H9 (cell line): ENCODE measurements around the gene GRXCR2. TPM values are rescaled to one million over a fixed set of nuclear protein-coding genes. Genes with fewer than 3 reads are reported as not detected.

Source experiments
- DNase-seq: peaks from one replicate; pipeline ENCODE4 v3.0.0-alpha.2; 2017
- H2AFZ ChIP-seq: one replicate; pipeline ENCODE4 v1.6.1; 2013; ENCODE audit warnings: mild to moderate bottlenecking, low read length, control low read depth, moderate library complexity
- H2AK5ac ChIP-seq: 2 replicates; pipeline ENCODE4 v1.6.1; 2013; ENCODE audit warnings: low read length, control low read depth, mixed read lengths; ENCODE audit not compliant: insufficient read length
- H2BK120ac ChIP-seq: one replicate; pipeline ENCODE4 v1.6.1; 2013; ENCODE audit warnings: low read depth, mild to moderate bottlenecking, low read length, control low read depth, inconsistent platforms; ENCODE audit not compliant: poor library complexity, severe bottlenecking
- H2BK12ac ChIP-seq: 2 replicates; pipeline ENCODE4 v1.6.1; 2013; ENCODE audit warnings: low read length, control low read depth, mixed read lengths, low read depth; ENCODE audit not compliant: insufficient read length
- H2BK15ac ChIP-seq: 2 replicates; pipeline ENCODE4 v1.6.1; 2013; ENCODE audit warnings: low read depth, low read length, control low read depth
- H2BK20ac ChIP-seq: one replicate; pipeline ENCODE4 v1.6.1; 2013; ENCODE audit warnings: low read depth, mild to moderate bottlenecking, low read length, control low read depth, inconsistent platforms; ENCODE audit not compliant: poor library complexity, severe bottlenecking
- H2BK5ac ChIP-seq: 2 replicates; pipeline ENCODE4 v1.6.1; 2013; ENCODE audit warnings: low read length, control low read depth, mixed read lengths; ENCODE audit not compliant: insufficient read length
- H3K14ac ChIP-seq: 2 replicates; pipeline ENCODE4 v1.6.1; 2013; ENCODE audit warnings: low read length, control low read depth; ENCODE audit not compliant: insufficient read depth
- H3K18ac ChIP-seq: 2 replicates; pipeline ENCODE4 v1.6.1; 2013; ENCODE audit warnings: low read depth, mild to moderate bottlenecking, mixed read lengths, low read length, control low read depth; ENCODE audit not compliant: insufficient read length
- H3K23ac ChIP-seq: 2 replicates; pipeline ENCODE4 v1.6.1; 2013; ENCODE audit warnings: low read length, control low read depth, mixed read lengths, low read depth; ENCODE audit not compliant: insufficient read length
- H3K23me2 ChIP-seq: 2 replicates; pipeline ENCODE4 v1.6.1; 2013; ENCODE audit warnings: low read depth, mild to moderate bottlenecking, mixed read lengths, low read length, control low read depth; ENCODE audit not compliant: insufficient read length, poor library complexity, severe bottlenecking
- H3K27ac ChIP-seq: 2 replicates; pipeline ENCODE4 v1.5.1; 2013; ENCODE audit warnings: low read length, control low read depth, mixed read lengths, low read depth; ENCODE audit not compliant: insufficient read length
- H3K27me3 ChIP-seq: 2 replicates; pipeline ENCODE4 v1.6.1; 2013; ENCODE audit warnings: low read length, control low read depth, inconsistent platforms; ENCODE audit not compliant: insufficient read depth
- H3K4ac ChIP-seq: 2 replicates; pipeline ENCODE4 v1.6.1; 2013; ENCODE audit warnings: low read depth, mild to moderate bottlenecking, control low read depth, inconsistent platforms, low read length, moderate library complexity
- H3K4me1 ChIP-seq: 2 replicates; pipeline ENCODE4 v1.6.1; 2013; ENCODE audit warnings: low read length, control low read depth, inconsistent platforms; ENCODE audit not compliant: insufficient read depth
- H3K4me2 ChIP-seq: 2 replicates; pipeline ENCODE4 v1.6.1; 2013; ENCODE audit warnings: low read length, control low read depth, mixed read lengths; ENCODE audit not compliant: insufficient read length, insufficient read depth
- H3K56ac ChIP-seq: 2 replicates; pipeline ENCODE4 v1.6.1; 2013; ENCODE audit warnings: low read depth, mild to moderate bottlenecking, mixed read lengths, low read length, control low read depth; ENCODE audit not compliant: insufficient read length
- H3K79me1 ChIP-seq: 2 replicates; pipeline ENCODE4 v1.6.1; 2013; ENCODE audit warnings: low read depth, mild to moderate bottlenecking, moderate library complexity, low read length, control low read depth, inconsistent platforms; ENCODE audit not compliant: insufficient read depth, poor library complexity, severe bottlenecking
- H3K79me2 ChIP-seq: 2 replicates; pipeline ENCODE4 v1.6.1; 2013; ENCODE audit warnings: low read length, control low read depth, inconsistent platforms; ENCODE audit not compliant: insufficient read depth
- H3K9ac ChIP-seq: 2 replicates; pipeline ENCODE4 v1.6.1; 2013; ENCODE audit warnings: low read length, control low read depth, mixed read lengths; ENCODE audit not compliant: insufficient read length; ENCODE audit errors: extremely low read depth
- H3K9me3 ChIP-seq: one replicate; pipeline ENCODE4 v1.6.1; 2013; ENCODE audit warnings: low read depth, low read length, inconsistent platforms; ENCODE audit not compliant: control insufficient read depth
- H3T11ph ChIP-seq: one replicate; pipeline ENCODE4 v1.6.1; 2013; ENCODE audit warnings: mild to moderate bottlenecking, low read length, control low read depth, inconsistent platforms
- H4K20me1 ChIP-seq: one replicate; pipeline ENCODE4 v1.6.1; 2013; ENCODE audit not compliant: control insufficient read depth, insufficient read length, insufficient read depth
- H4K5ac ChIP-seq: 2 replicates; pipeline ENCODE4 v1.6.1; 2013; ENCODE audit warnings: low read depth, mild to moderate bottlenecking, mixed read lengths, low read length, control low read depth; ENCODE audit not compliant: insufficient read length
- H4K8ac ChIP-seq: replicated peaks from 2 replicates; pipeline ENCODE4 v1.6.1; 2013; ENCODE audit warnings: low read length, control low read depth, mixed read lengths, low read depth; ENCODE audit not compliant: insufficient read length
- H4K91ac ChIP-seq: 2 replicates; pipeline ENCODE4 v1.6.1; 2013; ENCODE audit warnings: low read depth, mild to moderate bottlenecking, moderate library complexity, mixed read lengths, low read length, control low read depth; ENCODE audit not compliant: insufficient read length
- H3K27ac Mint-ChIP-seq, 3 experiments: 2 replicates in 2 of 3; 3 replicates in 1 of 3; pipeline ENCODE4 v1.8.0; 2020 to 2021; ENCODE audit warnings: mixed read lengths in 3 of 3, mild to moderate bottlenecking in 1 of 3, moderate library complexity in 1 of 3
- H3K27me3 Mint-ChIP-seq: 2 replicates; pipeline ENCODE4 v1.8.0; 2021; ENCODE audit warnings: low read depth, mild to moderate bottlenecking, moderate library complexity, mixed read lengths
- H3K36me3 Mint-ChIP-seq, 3 experiments: 2 replicates in 2 of 3; 3 replicates in 1 of 3; pipeline ENCODE4 v1.8.0; 2020 to 2021; ENCODE audit warnings: low read depth in 3 of 3, mixed read lengths in 3 of 3; ENCODE audit not compliant: insufficient read depth in 1 of 3
- H3K4me1 Mint-ChIP-seq, 2 experiments: 2 replicates each; pipeline ENCODE4 v1.8.0; 2020; ENCODE audit warnings: mixed read lengths in 2 of 2
- H3K4me3 Mint-ChIP-seq, 2 experiments: 2 replicates in 1 of 2; 3 replicates in 1 of 2; pipeline ENCODE4 v1.8.0; 2020 to 2021; ENCODE audit warnings: mild to moderate bottlenecking in 2 of 2, mixed read lengths in 2 of 2, moderate library complexity in 1 of 2
- H3K9me3 Mint-ChIP-seq, 2 experiments: 2 replicates in 1 of 2; 3 replicates in 1 of 2; pipeline ENCODE4 v1.8.0; 2020; ENCODE audit warnings: mild to moderate bottlenecking in 2 of 2, mixed read lengths in 2 of 2, moderate library complexity in 1 of 2
- CTCF ChIP-seq: fragments of 200-600 bp; sonication (generic); conservative IDR thresholded peaks from 3 replicates; pipeline ENCODE4 v1.8.0; 2021; ENCODE audit warnings: antibody characterized with exemption, mild to moderate bottlenecking
- WGBS: extraction: QIAGEN DNeasy Blood & Tissue Kit; methylation state at CpG from one replicate; pipeline ENCODE4 v1.1.7; 2013; ENCODE audit warnings: missing lambda C conversion rate, low lambda C conversion rate, mixed read lengths; ENCODE audit not compliant: insufficient read length; ENCODE audit errors: extremely low coverage; 5-methylcytosine and 5-hydroxymethylcytosine counted together
- total RNA-seq: library from RNA; stranded (reverse); gene quantifications from 2 replicates; pipeline ENCODE4 v1.2.1, GENCODE V29; 2021

The GRXCR2 gene
- total RNA-seq, 1 experiment from 2014 or later, result not detected

- TF ChIP-seq CTCF, result no peak
- Histone ChIP-seq H3K14ac (no peak overlapping the region), H3K27ac (no peak overlapping the region), H2BK15ac (no peak overlapping the region), H4K20me1 (no peaks in the 10 kb centered on the region), H3K79me1 (no peaks in the 10 kb centered on the region), H3K9me3 (no peaks in the 10 kb centered on the region), H4K5ac (no peak overlapping the region), H4K8ac (no peak overlapping the region), H2AK5ac (no peak overlapping the region), H2BK5ac (no peak overlapping the region), H3K18ac (no peak overlapping the region), H3K4ac (no peak overlapping the region), H3K23ac (no peak overlapping the region), H3K4me2 (no peak overlapping the region), H4K91ac (no peak overlapping the region), H2BK20ac (no peak overlapping the region), H2AFZ (no peak overlapping the region), H2BK12ac (no peak overlapping the region), H3K79me2 (no peaks in the 10 kb centered on the region), H3K9ac (no peak overlapping the region), H3K56ac (no peak overlapping the region), H3T11ph (no peak overlapping the region), H3K23me2 (no peaks in the 10 kb centered on the region), H3K4me1 (no peaks in the 10 kb centered on the region), H3K27me3 (no peaks in the 10 kb centered on the region), H2BK120ac (no peak overlapping the region)
- DNase-seq, result no peak
- Mint-ChIP-seq H3K27ac (no peak overlapping the region), H3K9me3 (no peaks in the 10 kb centered on the region), H3K27me3 (no peaks in the 10 kb centered on the region), H3K36me3 (no peaks in the 10 kb centered on the region), H3K4me1 (0 out of 4 replicates have a peak, but pooled peaks cover 0 to 2% of the 10 kb centered on the region in 2 experiments), H3K4me3 (no peak overlapping the region)
- WGBS, result no CpG with 5 or more reads among the region's 8 CpGs
These were observed 45.7 kb downstream of the GRXCR2 start for GRCh38 chr5:145826895-145827674.
